H1 (cell line): ENCODE results near the gene NRL. TPM values are rescaled to one million over a fixed set of nuclear protein-coding genes. Genes with fewer than 3 reads are reported as not detected.

Source experiments
- CTCF ChIA-PET: fragments of 300-600 bp; sonication (Branson Sonifier 250); formaldehyde crosslinking; loops from one replicate; lab custom pipeline; 2021; ENCODE audit not compliant: partially characterized antibody; lab: Charles Lee
- POLR2A ChIA-PET: fragments of 300-600 bp; sonication (Branson Sonifier 250); formaldehyde crosslinking; loops from one replicate; lab custom pipeline; 2021; ENCODE audit warnings: inconsistent platforms; ENCODE audit not compliant: partially characterized antibody; lab: Charles Lee
- DNase-seq, 2 experiments: peaks; one replicate each; pipeline versions ENCODE4 v3.0.0 to v3.0.0-alpha.2; 2010 to 2022; ENCODE audit warnings: low spot score in 2 of 2, low read depth in 1 of 2, mixed read lengths in 1 of 2
- FAIRE-seq: peaks from 2 replicates; lab custom pipeline; 2011; peaks lifted over from hg19 to GRCh38; lab: Jason Lieb, UNC
- H2AFZ ChIP-seq: 2 replicates; pipeline ENCODE4 v1.8.1; 2012; ENCODE audit warnings: low read length, inconsistent platforms
- H2AK5ac ChIP-seq: 2 replicates; pipeline ENCODE4 v1.6.1; 2013; ENCODE audit warnings: low read depth, low read length
- H2BK120ac ChIP-seq: replicated peaks from 2 replicates; pipeline ENCODE3; 2013; ENCODE audit warnings: low read depth, low read length, inconsistent platforms
- H2BK12ac ChIP-seq: 2 replicates; pipeline ENCODE4 v1.6.1; 2013; ENCODE audit warnings: low read depth, low read length
- H2BK15ac ChIP-seq: 2 replicates; pipeline ENCODE4 v1.6.1; 2013; ENCODE audit warnings: low read length
- H2BK20ac ChIP-seq: 2 replicates; pipeline ENCODE4 v1.6.1; 2013; ENCODE audit warnings: low read length
- H2BK5ac ChIP-seq: 2 replicates; pipeline ENCODE4 v1.6.1; 2013; ENCODE audit warnings: low read depth, low read length
- H3K14ac ChIP-seq: 2 replicates; pipeline ENCODE4 v1.6.1; 2013; ENCODE audit warnings: inconsistent platforms; ENCODE audit not compliant: insufficient read length
- H3K18ac ChIP-seq: 2 replicates; pipeline ENCODE4 v1.6.1; 2013; ENCODE audit warnings: low read length; ENCODE audit errors: extremely low read depth
- H3K23ac ChIP-seq: 2 replicates; pipeline ENCODE4 v1.6.1; 2013; ENCODE audit warnings: inconsistent platforms; ENCODE audit not compliant: insufficient read length
- H3K23me2 ChIP-seq: 2 replicates; pipeline ENCODE4 v1.6.1; 2013; ENCODE audit warnings: low read depth, low read length
- H3K27ac ChIP-seq: 2 replicates; pipeline ENCODE4 v1.6.1; 2011; ENCODE audit warnings: low read depth, low read length, inconsistent platforms
- H3K27me3 ChIP-seq, 4 experiments: replicated peaks in 1 of 4; 1 replicate in 1 of 4; 2 replicates in 3 of 4; pipeline versions ENCODE4 v1.6.1 to v1.8.1; 2011 to 2013; ENCODE audit warnings: low read length in 3 of 4, mild to moderate bottlenecking in 3 of 4, inconsistent platforms in 2 of 4, mixed read lengths in 2 of 4, moderate library complexity in 1 of 4; ENCODE audit not compliant: control insufficient read depth in 3 of 4, insufficient read depth in 3 of 4; ENCODE audit errors: extremely low read depth in 1 of 4
- H3K36me3 ChIP-seq, 4 experiments: 2 replicates each; pipeline versions ENCODE4 v1.6.1 to v1.8.1; 2011 to 2013; ENCODE audit warnings: mild to moderate bottlenecking in 4 of 4, low read length in 3 of 4, moderate library complexity in 2 of 4, control low read depth in 1 of 4, inconsistent platforms in 1 of 4; ENCODE audit not compliant: insufficient read depth in 4 of 4, control insufficient read depth in 2 of 4
- H3K4ac ChIP-seq: replicated peaks from 2 replicates; pipeline ENCODE3; 2013; ENCODE audit warnings: low read length, low read depth, mixed read lengths, inconsistent platforms; ENCODE audit not compliant: insufficient read length
- H3K4me1 ChIP-seq, 4 experiments: replicated peaks in 1 of 4; 1 replicate in 1 of 4; 2 replicates in 3 of 4; pipeline versions ENCODE4 v1.6.1 to v1.8.1; 2011 to 2013; ENCODE audit warnings: low read length in 3 of 4, inconsistent platforms in 2 of 4, mixed read lengths in 1 of 4; ENCODE audit not compliant: insufficient read depth in 4 of 4, control insufficient read depth in 3 of 4
- H3K4me2 ChIP-seq, 2 experiments: 2 replicates each; pipeline versions ENCODE4 v1.6.1 to v1.8.1; 2011 to 2013; ENCODE audit warnings: low read depth in 2 of 2, low read length in 2 of 2, control low read depth in 1 of 2, inconsistent platforms in 1 of 2, mild to moderate bottlenecking in 1 of 2; ENCODE audit not compliant: insufficient read depth in 1 of 2
- H3K4me3 ChIP-seq, 4 experiments: fragments of 200-600, 300-600 bp in 1 of 4; sonication (generic), shearing (Covaris generic), sonication (Bioruptor Twin) in 1 of 4; 2 replicates each; pipeline versions ENCODE4 v1.5.1 to v1.8.1; 2011 to 2016; ENCODE audit warnings: low read length in 4 of 4, low read depth in 3 of 4, control low read depth in 2 of 4, inconsistent platforms in 2 of 4, mild to moderate bottlenecking in 2 of 4, mixed read lengths in 1 of 4, moderate library complexity in 1 of 4; ENCODE audit not compliant: insufficient read depth in 2 of 4; ENCODE audit errors: extremely low read depth in 1 of 4
- H3K56ac ChIP-seq: replicated peaks from 2 replicates; pipeline ENCODE3; 2013; ENCODE audit warnings: low read depth, mild to moderate bottlenecking, mixed read lengths, low read length, inconsistent platforms; ENCODE audit not compliant: insufficient read length
- H3K79me1 ChIP-seq: 2 replicates; pipeline ENCODE4 v1.6.1; 2013; ENCODE audit warnings: low read depth, low read length, control low read depth
- H3K79me2 ChIP-seq, 2 experiments: 2 replicates each; pipeline versions ENCODE4 v1.6.1 to v1.8.1; 2012 to 2013; ENCODE audit warnings: low read length in 2 of 2, mild to moderate bottlenecking in 2 of 2, inconsistent platforms in 1 of 2; ENCODE audit not compliant: insufficient read depth in 2 of 2, control insufficient read depth in 1 of 2
- H3K9ac ChIP-seq, 4 experiments: replicated peaks in 1 of 4; 1 replicate in 1 of 4; 2 replicates in 3 of 4; pipeline versions ENCODE4 v1.6.1 to v1.8.1; 2011 to 2013; ENCODE audit warnings: low read depth in 3 of 4, low read length in 3 of 4, control low read depth in 2 of 4, mild to moderate bottlenecking in 2 of 4, moderate library complexity in 2 of 4, inconsistent platforms in 1 of 4; ENCODE audit errors: extremely low read depth in 1 of 4
- H3K9me3 ChIP-seq, 2 experiments: 2 replicates each; pipeline versions ENCODE4 v1.6.1 to v1.8.1; 2012 to 2013; ENCODE audit warnings: mild to moderate bottlenecking in 2 of 2, moderate library complexity in 2 of 2, control low read depth in 1 of 2, inconsistent platforms in 1 of 2, low read depth in 1 of 2, low read length in 1 of 2, mixed read lengths in 1 of 2; ENCODE audit not compliant: insufficient read depth in 2 of 2
- H4K20me1 ChIP-seq, 2 experiments: replicated peaks in 1 of 2; 2 replicates each; pipeline versions ENCODE3 to v1.8.1; 2011 to 2013; ENCODE audit warnings: inconsistent platforms in 2 of 2, low read length in 2 of 2, mild to moderate bottlenecking in 1 of 2; ENCODE audit not compliant: insufficient read depth in 2 of 2, control insufficient read depth in 1 of 2
- H4K5ac ChIP-seq: 2 replicates; pipeline ENCODE4 v1.6.1; 2013; ENCODE audit warnings: low read length, low read depth, mixed read lengths, inconsistent platforms; ENCODE audit not compliant: insufficient read length
- H4K8ac ChIP-seq: 2 replicates; pipeline ENCODE4 v1.8.0; 2013; ENCODE audit warnings: mild to moderate bottlenecking, moderate library complexity, low read length, inconsistent platforms; ENCODE audit not compliant: insufficient read depth; ENCODE audit errors: extremely low read depth
- H4K91ac ChIP-seq: replicated peaks from 2 replicates; pipeline ENCODE3; 2013; ENCODE audit warnings: low read length, mixed read lengths, inconsistent platforms; ENCODE audit not compliant: insufficient read length
- BACH1 ChIP-seq: IDR thresholded peaks from 2 replicates; pipeline ENCODE4 v1.6.1; 2012; ENCODE audit warnings: low read length, improper control_type of control experiment
- CREB1 ChIP-seq: IDR thresholded peaks from 2 replicates; pipeline ENCODE4 v1.6.1; 2012; ENCODE audit warnings: inconsistent platforms
- EGR1 ChIP-seq: IDR thresholded peaks from 2 replicates; pipeline ENCODE4 v1.6.1; 2011; ENCODE audit warnings: low read depth, low read length, borderline replicate concordance
- GTF2F1 ChIP-seq: IDR thresholded peaks from 2 replicates; pipeline ENCODE4 v1.6.1; 2012; ENCODE audit warnings: low read depth, low read length, improper control_type of control experiment, borderline replicate concordance
- MAFK ChIP-seq: IDR thresholded peaks from 2 replicates; pipeline ENCODE4 v1.6.1; 2012; ENCODE audit warnings: low read depth, mild to moderate bottlenecking, improper control_type of control experiment, low read length
- POLR2A ChIP-seq, 2 experiments: IDR thresholded peaks; 1 replicate in 1 of 2; 2 replicates in 1 of 2; pipeline ENCODE4 v1.6.1; 2011; ENCODE audit warnings: low read depth in 2 of 2, low read length in 2 of 2, mild to moderate bottlenecking in 2 of 2; ENCODE audit errors: control extremely low read depth in 1 of 2
- POU5F1 ChIP-seq: IDR thresholded peaks from 2 replicates; pipeline ENCODE4 v1.6.1; 2011; ENCODE audit warnings: low read depth, mild to moderate bottlenecking, low read length, moderate library complexity
- SIN3A ChIP-seq, 2 experiments: IDR thresholded peaks in 1 of 2; conservative IDR thresholded peaks in 1 of 2; 2 replicates each; pipeline ENCODE4 v1.6.1; 2011 to 2012; ENCODE audit warnings: low read length in 2 of 2, improper control_type of control experiment in 1 of 2, low read depth in 1 of 2, mild to moderate bottlenecking in 1 of 2
- SP4 ChIP-seq: IDR thresholded peaks from 2 replicates; pipeline ENCODE4 v1.6.1; 2012; ENCODE audit warnings: low read length, inconsistent platforms
- WGBS, 2 experiments: shearing (Covaris generic) in 1 of 2; methylation state at CpG; one replicate each; pipeline versions ENCODE4 v1.1.6 to v1.1.7; 2013 to 2015; ENCODE audit warnings: low lambda C conversion rate in 2 of 2, mixed read lengths in 2 of 2, inconsistent platforms in 1 of 2, low coverage in 1 of 2, missing lambda C conversion rate in 1 of 2; ENCODE audit not compliant: insufficient replicate concordance in 2 of 2, insufficient coverage in 1 of 2, insufficient read length in 1 of 2; ENCODE audit errors: extremely low coverage in 1 of 2, missing lambda C conversion rate in 1 of 2; 5-methylcytosine and 5-hydroxymethylcytosine counted together
- polyA plus RNA-seq, 7 experiments: library from polyadenylated mRNA; depleted of rRNA in 3 of 7; stranded (reverse) in 5 of 7; unstranded in 2 of 7; fragments of >200 nt in 5 of 7; fragments of 200-250 nt in 2 of 7; gene quantifications; 1 replicate in 5 of 7; 2 replicates in 1 of 7; 4 replicates in 1 of 7; pipeline versions ENCODE4 v1.2.1 to v1.2.3, GENCODE V29; 2011 to 2013; ENCODE audit warnings: missing spikeins in 2 of 7, mixed read lengths in 2 of 7
- total RNA-seq: library from RNA; stranded (reverse); fragmentation: NEBNext Ultra II Directional; extraction: Animal tissue kit (Norgen Biotek cat#: 25700); gene quantifications from 2 replicates; pipeline ENCODE4 v1.2.1, GENCODE V29; 2021
- TF ChIP-seq, protein P1 (sequence below), 3 experiments: IDR thresholded peaks; 1 replicate in 2 of 3; 2 replicates in 1 of 3; pipeline versions ENCODE4 v1.5.1 to v1.6.1; 2011; ENCODE audit warnings: low read length in 3 of 3, mild to moderate bottlenecking in 3 of 3, inconsistent platforms in 2 of 3, low read depth in 1 of 3, moderate library complexity in 1 of 3; ENCODE audit not compliant: insufficient read depth in 1 of 3; ENCODE audit errors: control extremely low read depth in 1 of 3

The NRL gene
- total and polyA plus RNA-seq, 2 of the 8 experiments (the other 6 are each of a cell fraction or from before 2014, with no cell fraction given), result 1.1 to 2.2 TPM

DNA sequence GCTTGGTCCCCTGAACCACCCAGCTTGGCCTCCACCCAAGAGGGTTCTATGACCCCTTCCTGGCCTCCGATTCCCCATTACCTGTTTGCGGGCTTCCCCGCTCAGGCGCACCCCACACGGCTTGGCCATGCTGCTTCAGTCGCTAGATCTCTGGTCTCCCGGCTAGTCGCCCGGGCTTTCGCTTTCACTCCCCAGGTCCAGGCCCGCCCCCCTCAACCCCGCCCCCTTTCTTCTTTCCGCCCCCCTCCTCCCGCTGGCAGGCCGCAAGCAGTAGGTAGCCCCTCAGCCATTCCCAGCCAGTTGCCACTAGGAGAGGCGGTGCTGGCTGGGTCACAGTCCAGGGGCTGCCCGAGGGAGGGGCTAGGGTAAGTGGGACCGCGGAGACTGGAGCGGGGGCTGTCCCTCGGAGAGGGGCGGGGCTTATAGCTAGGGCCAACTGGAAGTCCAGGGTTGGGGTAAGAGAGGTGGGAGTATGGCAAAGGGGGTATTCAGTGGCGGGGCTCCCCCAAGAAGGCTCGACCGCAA lies 31.8 kb upstream of the NRL start, which contains the start of gene PSME2:
Gene PSME2, minus strand, starts transcription at position 158 of the 525 bp plus-strand sequence. Its CDS starts 29 bp downstream, at position 129.
- Histone ChIP-seq H3K4ac (no peak within 1 kb of the TSS), H3K27ac (peak within 1 kb of the TSS; percentile 45; the same call in 1 of the 2 replicates), H2BK15ac (no peak within 1 kb of the TSS), H4K5ac (peak within 1 kb of the TSS; percentile 2), H3K56ac (peak within 1 kb of the TSS; percentile 52), H4K91ac (no peak within 1 kb of the TSS), H2BK120ac (no peak within 1 kb of the TSS), H3K23ac (no peak within 1 kb of the TSS), H3K4me3 (peak within 1 kb of the TSS; percentile 92 to 98 (median 96)), H3K23me2 (peaks cover 10% of the 10 kb centered on the region), H3K14ac (no peak within 1 kb of the TSS), H3K36me3 (peaks cover 11 to 30% (median 24%) of the 10 kb centered on the region in 4 experiments), H3K18ac (peak within 1 kb of the TSS; percentile 53; the same call in 1 of the 2 replicates), H3K79me2 (peaks cover 0 to 28% of the 10 kb centered on the region in 2 experiments; a peak in 3 of 4 replicates), H3K9ac (peak within 1 kb of the TSS; percentile 66 to 73 (median 70)), H2BK12ac (0 out of 2 replicates have a peak within 1 kb of the TSS, but pooled peaks have one; percentile 46), H2AK5ac (no peak within 1 kb of the TSS), H3K9me3 (no peaks in the 10 kb centered on the region), H4K8ac (no peak within 1 kb of the TSS; the same call in 1 of the 2 replicates), H3K79me1 (peaks cover 11% of the 10 kb centered on the region; the same call in 1 of the 2 replicates), H3K4me2 (peak within 1 kb of the TSS; percentile 83 to 96), H2BK20ac (no peak within 1 kb of the TSS), H4K20me1 (peaks cover 0 to 18% of the 10 kb centered on the region in 2 experiments), H3K27me3 (no peaks in the 10 kb centered on the region), H2BK5ac (peak within 1 kb of the TSS; percentile 94), H2AFZ (peak within 1 kb of the TSS; percentile 83; the same call in 1 of the 2 replicates), H3K4me1 (peaks cover 0 to 10% (median 8%) of the 10 kb centered on the region in 4 experiments; a peak in 5 of 7 replicates)
- peak in 1 of 2 experiments; percentile 93 for DNase-seq
- FAIRE-seq, result no peak
- ChIA-PET CTCF (interaction anchor here (0.6 to 3.7 kb wide), 8 partner anchors 9 to 89 kb away, joined by 3 to 24 read pairs (median 5); partner anchors contain the start of genes DCAF11, IRF9 and PSME1), POLR2A (interaction anchor here (0.6 to 9.6 kb wide), 21 partner anchors 9 to 1178 kb away, joined by 3 to 86 read pairs (median 5); partner anchors contain the start of genes CHMP4A, DCAF11, DHRS1 and IPO4)
- WGBS, 2 experiments, result 0% methylated on average over 13 of the region's 25 CpGs; no CpG with 5 or more reads in 1 of the 2 experiments
- TF ChIP-seq CREB1, result no peak
- TF ChIP-seq POU5F1, result no peak
- TF ChIP-seq BACH1, result no peak
- TF ChIP-seq GTF2F1, result no peak
- peak; percentile 15; the same call in 1 of the 2 replicates for TF ChIP-seq EGR1
- peak in 1 of 2 experiments; percentile 89; a peak in 2 of 4 replicates for TF ChIP-seq SIN3A (conservative IDR thresholded peaks at IDR 0.05 in 1 of 2, IDR thresholded peaks at IDR 0.05 in 1 of 2; ENCODE audit: low read depth in 1 of 2, low read length in 2 of 2)
- TF ChIP-seq MAFK, result no peak
- TF ChIP-seq SP4, result 0 out of 2 replicates have a peak, but pooled peaks have one; percentile 14
- TF ChIP-seq, protein P1, sequence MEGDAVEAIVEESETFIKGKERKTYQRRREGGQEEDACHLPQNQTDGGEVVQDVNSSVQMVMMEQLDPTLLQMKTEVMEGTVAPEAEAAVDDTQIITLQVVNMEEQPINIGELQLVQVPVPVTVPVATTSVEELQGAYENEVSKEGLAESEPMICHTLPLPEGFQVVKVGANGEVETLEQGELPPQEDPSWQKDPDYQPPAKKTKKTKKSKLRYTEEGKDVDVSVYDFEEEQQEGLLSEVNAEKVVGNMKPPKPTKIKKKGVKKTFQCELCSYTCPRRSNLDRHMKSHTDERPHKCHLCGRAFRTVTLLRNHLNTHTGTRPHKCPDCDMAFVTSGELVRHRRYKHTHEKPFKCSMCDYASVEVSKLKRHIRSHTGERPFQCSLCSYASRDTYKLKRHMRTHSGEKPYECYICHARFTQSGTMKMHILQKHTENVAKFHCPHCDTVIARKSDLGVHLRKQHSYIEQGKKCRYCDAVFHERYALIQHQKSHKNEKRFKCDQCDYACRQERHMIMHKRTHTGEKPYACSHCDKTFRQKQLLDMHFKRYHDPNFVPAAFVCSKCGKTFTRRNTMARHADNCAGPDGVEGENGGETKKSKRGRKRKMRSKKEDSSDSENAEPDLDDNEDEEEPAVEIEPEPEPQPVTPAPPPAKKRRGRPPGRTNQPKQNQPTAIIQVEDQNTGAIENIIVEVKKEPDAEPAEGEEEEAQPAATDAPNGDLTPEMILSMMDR (IDR thresholded peaks at IDR 0.05; ENCODE audit: control extremely low read depth in 1 of 3, insufficient read depth in 1 of 3, low read depth in 1 of 3, low read length in 3 of 3), result no peak
- TF ChIP-seq POLR2A (IDR thresholded peaks at IDR 0.05; ENCODE audit: control extremely low read depth in 1 of 2, low read depth in 2 of 2, low read length in 2 of 2), result no peak; a peak in 1 of 3 replicates
